ENCODE measurements around the gene SEPTIN14.
"Not testable (repeated sequence)": the region's sequence is repeated elsewhere in the genome, so short reads cannot be mapped to it uniquely, and the experiment has no call there.

Gene SEPTIN14

GRCh38 chr7:55862652-55863051 is at the start of gene SEPTIN14:
Gene SEPTIN14 (minus strand): TSS chr7:55862752. CDS start chr7:55861996, 756 bp downstream.
- not testable (repeated sequence) for DNase-seq (ENCODE audit: low read depth)

GRCh38 chr7:55903985-55904759 is 41.6 kb upstream of the SEPTIN14 start:
- no peak for DNase-seq (ENCODE audit: low read depth)

GRCh38 chr7:55901059-55901458 is 38.5 kb upstream of the SEPTIN14 start:
- not testable (repeated sequence) for DNase-seq (ENCODE audit: low read depth)

- DNase-seq (ENCODE audit: low read depth): no peak
These were observed 35.7 kb upstream of the SEPTIN14 start for GRCh38 chr7:55898287-55898686.

GRCh38 chr7:55895021-55895420 is 32.5 kb upstream of the SEPTIN14 start:
- DNase-seq (ENCODE audit: low read depth): no peak

DNA sequence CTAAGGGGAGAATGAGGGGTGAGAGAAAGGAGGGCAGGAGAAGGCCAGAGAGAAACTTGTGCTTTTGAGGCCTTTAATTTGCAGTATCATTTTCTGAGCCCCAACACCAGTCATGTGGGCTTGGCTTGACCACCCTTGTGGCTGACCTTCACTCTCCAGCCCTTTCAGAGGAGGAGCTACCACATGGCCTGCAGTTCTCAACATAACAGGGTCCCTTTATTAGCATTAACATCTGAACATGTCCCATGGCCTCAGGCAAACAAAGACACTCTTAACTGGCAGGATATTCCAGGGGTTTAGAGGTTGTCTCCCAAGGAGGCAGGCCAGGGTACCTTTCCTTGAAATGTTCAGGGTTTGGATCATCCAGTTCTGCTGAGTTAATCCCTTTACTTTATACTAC is 31.4 kb upstream of the SEPTIN14 start:
- DNase-seq (ENCODE audit: low read depth): no peak

- not testable (repeated sequence) for DNase-seq (ENCODE audit: low read depth)
These were observed 25.8 kb upstream of the SEPTIN14 start for GRCh38 chr7:55888378-55888777.

DNA sequence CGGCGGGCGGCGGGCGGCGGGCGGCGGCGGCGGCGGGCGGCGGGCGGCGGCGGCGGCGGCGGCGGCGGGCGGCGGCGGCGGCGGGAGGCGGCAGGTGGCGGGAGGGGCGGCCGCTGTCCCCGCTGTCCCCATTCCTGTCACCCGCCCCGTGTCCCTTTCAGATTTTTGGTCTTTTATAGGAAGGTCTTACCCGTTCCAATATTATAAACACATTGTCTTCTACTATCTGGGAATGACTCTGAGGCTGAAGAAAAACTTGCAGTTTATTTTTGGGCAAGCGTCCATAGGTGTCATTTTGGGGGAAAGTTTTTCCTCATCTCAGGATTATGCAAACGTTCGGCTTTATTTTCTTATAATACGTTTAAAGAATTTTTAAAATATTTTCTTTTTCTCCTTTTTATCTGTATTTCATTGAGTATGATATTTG is 25.3 kb upstream of the SEPTIN14 start:
- DNase-seq (ENCODE audit: low read depth): no peak

GRCh38 chr7:55884321-55884720 is 21.8 kb upstream of the SEPTIN14 start:
- DNase-seq (ENCODE audit: low read depth): no peak

DNA sequence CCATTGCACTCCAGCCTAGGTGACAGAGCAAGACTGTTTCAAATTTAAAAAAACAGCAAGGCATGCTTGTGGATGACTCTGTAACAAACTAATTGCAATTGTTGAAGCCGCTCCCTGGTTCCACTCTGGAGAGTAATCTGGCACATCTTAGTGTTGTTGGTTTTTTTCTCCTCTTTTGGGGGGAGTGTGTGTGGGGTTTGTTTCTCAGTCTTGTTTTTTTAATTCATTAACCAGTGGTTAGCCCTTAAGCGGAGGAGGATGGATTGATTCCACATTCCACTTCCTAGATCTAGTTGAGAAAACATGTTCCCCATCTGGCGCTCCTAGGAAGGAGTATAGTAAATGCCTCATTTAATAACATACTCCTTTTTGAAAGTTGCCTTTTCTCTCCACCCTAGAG is 16.1 kb upstream of the SEPTIN14 start:
- no peak for DNase-seq (ENCODE audit: low read depth)

GRCh38 chr7:55877308-55877707 is 14.8 kb upstream of the SEPTIN14 start:
- no peak for DNase-seq (ENCODE audit: low read depth)

DNA sequence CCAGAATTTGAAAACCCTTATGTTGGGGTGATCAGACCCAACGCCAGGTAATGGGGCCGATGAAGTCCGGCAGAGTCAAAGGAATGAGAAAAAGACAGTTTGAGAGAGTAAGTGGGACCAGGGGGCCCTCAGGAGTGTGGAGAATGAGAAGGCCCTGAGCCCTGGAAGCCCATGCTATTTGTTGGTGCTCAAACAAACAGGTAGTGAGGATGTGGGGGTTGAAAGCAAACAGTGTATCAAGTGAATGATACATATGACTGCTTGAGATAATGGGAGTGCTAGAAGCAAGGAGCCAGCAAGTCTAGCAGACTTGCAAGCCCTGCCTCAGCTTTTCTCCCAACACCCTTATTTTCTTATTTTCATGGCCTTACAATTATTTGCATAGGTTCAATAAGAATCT is 11.2 kb upstream of the SEPTIN14 start:
- no peak for DNase-seq (ENCODE audit: low read depth)

- no peak for DNase-seq (ENCODE audit: low read depth)
These were observed 9.5 kb upstream of the SEPTIN14 start for GRCh38 chr7:55871932-55872485.

- not testable (repeated sequence) for DNase-seq (ENCODE audit: low read depth)
These were observed 6.4 kb upstream of the SEPTIN14 start for GRCh38 chr7:55868989-55869388.

DNA sequence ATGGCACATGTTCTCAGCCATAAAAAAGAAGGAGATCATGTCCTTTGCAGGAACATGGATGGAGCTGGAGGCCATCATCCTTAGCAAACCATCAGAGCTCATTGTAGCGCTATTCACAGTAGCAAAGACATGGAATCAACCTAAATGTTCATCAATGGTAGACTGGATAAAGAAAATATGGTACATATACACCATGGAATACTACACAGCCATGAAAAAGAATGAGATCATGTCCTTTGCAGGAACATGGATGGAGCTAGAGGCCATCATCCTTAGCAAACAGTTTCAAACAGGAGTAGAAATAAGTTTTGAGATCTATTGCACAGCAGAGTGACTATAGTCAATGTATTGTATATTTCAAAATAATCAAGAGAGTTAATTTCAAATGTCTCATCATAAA is 17.4 kb downstream of the SEPTIN14 start:
- DNase-seq (ENCODE audit: low read depth): not testable (repeated sequence)

DNA sequence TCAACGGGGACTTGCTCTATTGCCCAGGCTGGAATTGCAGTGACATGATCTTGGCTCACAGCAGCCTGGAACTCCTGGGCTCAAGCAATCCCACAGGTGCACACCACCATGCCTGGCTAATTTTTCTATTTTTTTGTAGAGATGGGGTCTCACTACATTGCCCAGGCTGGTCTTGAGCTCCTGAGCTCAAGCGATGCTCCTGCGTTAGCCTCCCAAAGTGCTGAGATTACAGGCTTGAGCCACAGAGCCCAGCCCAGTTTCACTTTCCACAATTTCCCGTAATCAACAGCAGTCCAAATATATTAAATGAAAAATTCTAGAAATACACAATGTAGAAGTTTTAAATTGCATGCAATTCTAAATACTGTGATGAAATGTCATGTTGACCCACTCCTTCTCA is 24.0 kb downstream of the SEPTIN14 start:
- no peak for DNase-seq (ENCODE audit: low read depth)

GRCh38 chr7:55827577-55827976 is 35.0 kb downstream of the SEPTIN14 start:
- DNase-seq (ENCODE audit: low read depth): no peak

- no peak for DNase-seq (ENCODE audit: low read depth)
These were observed 43.9 kb downstream of the SEPTIN14 start for GRCh38 chr7:55818686-55819085.

- not testable (repeated sequence) for DNase-seq (ENCODE audit: low read depth)
These were observed 65.3 kb downstream of the SEPTIN14 start for GRCh38 chr7:55797260-55797659.

DNA sequence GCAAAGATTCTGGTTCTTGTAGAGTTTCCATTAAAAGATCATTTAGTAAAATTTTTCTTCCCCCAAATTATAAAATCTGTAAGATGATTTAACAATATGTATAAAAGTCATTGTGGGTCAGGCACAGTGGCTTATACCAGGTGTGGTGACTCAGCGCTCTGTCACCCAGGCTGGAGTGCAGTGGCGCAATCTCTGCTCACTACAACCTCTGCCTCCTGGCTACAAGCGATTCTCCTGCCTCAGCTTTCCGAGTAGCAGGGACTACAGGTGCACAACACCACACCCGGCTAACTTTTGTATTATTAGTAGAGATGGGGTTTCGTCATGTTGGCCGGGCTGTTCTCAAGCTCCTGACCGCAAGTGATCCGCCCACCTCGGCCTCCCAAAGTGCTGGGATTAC is 68.0 kb downstream of the SEPTIN14 start:
- DNase-seq (ENCODE audit: low read depth): no peak

DNA sequence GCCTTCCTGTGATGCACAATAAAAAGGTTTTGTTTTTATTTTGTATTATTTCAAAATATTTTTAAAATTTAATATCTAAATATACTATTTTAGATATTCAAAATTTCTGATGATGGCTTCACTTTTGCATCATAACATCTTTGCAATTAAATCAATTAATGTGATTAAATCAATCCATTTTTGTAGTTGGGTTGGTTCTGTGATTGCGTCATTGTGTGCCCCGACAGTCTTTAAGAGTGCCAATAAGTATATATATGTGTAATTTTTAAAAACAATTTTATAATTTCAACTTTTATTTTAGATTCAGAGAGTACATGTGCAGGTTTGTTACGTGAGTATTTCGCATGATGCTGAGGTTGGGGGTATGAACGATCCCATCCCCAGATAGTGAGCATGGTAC is 70.5 kb downstream of the SEPTIN14 start:
- no peak for DNase-seq (ENCODE audit: low read depth)

DNA sequence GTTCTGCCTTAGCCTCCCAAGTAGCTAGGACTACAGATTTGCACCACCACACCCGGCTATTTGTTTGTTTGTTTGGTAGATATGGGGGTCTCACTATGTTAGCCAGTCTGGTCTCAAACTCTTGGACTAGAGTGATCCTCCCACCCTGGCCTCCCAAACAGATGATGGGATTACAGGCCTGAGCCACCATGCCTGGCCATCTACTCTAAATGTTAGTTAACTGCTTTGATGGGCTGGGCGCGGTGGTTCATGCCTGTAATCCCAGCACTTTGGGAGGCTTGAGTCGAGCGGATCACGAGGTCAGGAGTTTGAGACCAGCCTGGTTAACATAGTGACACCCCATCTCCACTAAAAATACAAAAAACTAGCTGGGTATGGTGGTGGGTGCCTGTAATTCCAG is 74.8 kb downstream of the SEPTIN14 start:
- no peak for DNase-seq (ENCODE audit: low read depth)

GRCh38 chr7:55786901-55787300 is 75.7 kb downstream of the SEPTIN14 start:
- no peak for DNase-seq (ENCODE audit: low read depth)

DNA sequence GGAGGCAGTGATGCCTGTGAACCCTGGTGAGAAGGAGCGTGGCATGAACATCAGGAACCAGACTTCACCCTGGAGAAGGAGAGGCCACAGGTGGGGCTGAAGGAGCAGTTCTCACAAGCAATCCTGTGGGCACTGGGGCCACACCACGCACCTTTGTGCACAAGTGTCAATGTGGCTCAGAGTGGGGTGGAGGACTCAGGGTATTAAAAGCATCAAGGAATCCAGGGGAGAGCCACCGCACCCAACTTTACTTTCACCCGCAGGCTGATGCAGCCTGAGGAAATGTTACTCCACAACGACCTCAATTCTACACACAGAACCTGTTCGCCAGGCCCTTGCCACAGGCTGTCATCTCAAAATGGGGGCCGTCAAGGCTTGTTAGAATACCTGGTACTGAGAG is 77.1 kb downstream of the SEPTIN14 start:
- DNase-seq (ENCODE audit: low read depth): not testable (repeated sequence)
